Tibial nerve (tissue), 4 donors: ENCODE measurements around the gene GAL3ST2. TPM values are rescaled to one million over a fixed set of nuclear protein-coding genes. Genes with fewer than 3 reads are reported as not detected.

Source experiments
- DNase-seq, 2 donors: peaks; one replicate each; pipeline ENCODE4 v3.0.0-alpha.2; 2019; ENCODE audit warnings: low spot score in 2 of 2
- H3K27ac ChIP-seq, 4 donors: fragments of 200-600 bp; sonication (generic) in 3 of 4; one replicate each; pipeline ENCODE4 v1.5.1; 2017 to 2019; ENCODE audit warnings: mild to moderate bottlenecking in 1 of 4
- H3K27me3 ChIP-seq, 2 donors: fragments of 200-600 bp; sonication (generic) in 1 of 2; one replicate each; pipeline versions ENCODE4 v1.5.1 to v1.6.0; 2017 to 2019
- H3K36me3 ChIP-seq, 3 donors: fragments of 200-600 bp; sonication (generic); one replicate each; pipeline ENCODE4 v1.5.1; 2018 to 2019
- H3K4me1 ChIP-seq, 4 donors: fragments of 200-600 bp; sonication (generic) in 3 of 4; one replicate each; pipeline ENCODE4 v1.5.1; 2017 to 2019
- H3K4me3 ChIP-seq, 4 donors: fragments of 200-600 bp; sonication (generic) in 3 of 4; one replicate each; pipeline ENCODE4 v1.5.1; 2017 to 2019; ENCODE audit warnings: mild to moderate bottlenecking in 1 of 4, moderate library complexity in 1 of 4
- H3K9me3 ChIP-seq, 4 donors: fragments of 200-600 bp; sonication (generic) in 3 of 4; one replicate each; pipeline ENCODE4 v1.5.1; 2017 to 2019
- EP300 ChIP-seq, 2 donors: sonication (generic); formaldehyde crosslinking; IDR thresholded peaks; one replicate each; pipeline ENCODE4 v1.6.1; 2017; ENCODE audit warnings: antibody characterized with exemption in 2 of 2, mild to moderate bottlenecking in 1 of 2
- POLR2A ChIP-seq, 2 donors: fragments of 450-650 bp; IDR thresholded peaks; one replicate each; pipeline ENCODE4 v1.6.1; 2017; ENCODE audit warnings: antibody characterized with exemption in 2 of 2, mild to moderate bottlenecking in 2 of 2, moderate library complexity in 2 of 2
- WGBS, 2 donors: methylation state at CpG; one replicate each; pipeline ENCODE4 v1.1.5; 2018; 5-methylcytosine and 5-hydroxymethylcytosine counted together
- total RNA-seq, 4 donors: library from RNA; depleted of rRNA; stranded (reverse); fragments of >200 nt; gene quantifications; one replicate each; pipeline ENCODE4 v1.1.0, GENCODE V29; 2016
- TF ChIP-seq, protein P1 (sequence below), 5 experiments: fragments of 200-600 bp in 3 of 5; fragments of 450-650 bp in 2 of 5; sonication (generic) in 3 of 5; IDR thresholded peaks; one replicate each; pipeline ENCODE4 v1.5.1; 2016 to 2019; ENCODE audit warnings: antibody characterized with exemption in 5 of 5, mild to moderate bottlenecking in 3 of 5, moderate library complexity in 2 of 5

The GAL3ST2 gene
- 1 to 10 TPM in 1 of 4 donors, under 1 TPM in 2, not detected in 1; 0.21 to 3.9 (median 0.30) TPM for total RNA-seq

- peaks cover 0 to 7% (median 0%) of the 10 kb centered on the region in 4 donors for H3K9me3 ChIP-seq
- H3K4me3 ChIP-seq, result no peak within 1 kb of the TSS
- DNase-seq, result no peak
- TF ChIP-seq POLR2A (IDR thresholded peaks at IDR 0.05) (no peak), EP300 (IDR thresholded peaks at IDR 0.05) (no peak)
- TF ChIP-seq, protein P1, sequence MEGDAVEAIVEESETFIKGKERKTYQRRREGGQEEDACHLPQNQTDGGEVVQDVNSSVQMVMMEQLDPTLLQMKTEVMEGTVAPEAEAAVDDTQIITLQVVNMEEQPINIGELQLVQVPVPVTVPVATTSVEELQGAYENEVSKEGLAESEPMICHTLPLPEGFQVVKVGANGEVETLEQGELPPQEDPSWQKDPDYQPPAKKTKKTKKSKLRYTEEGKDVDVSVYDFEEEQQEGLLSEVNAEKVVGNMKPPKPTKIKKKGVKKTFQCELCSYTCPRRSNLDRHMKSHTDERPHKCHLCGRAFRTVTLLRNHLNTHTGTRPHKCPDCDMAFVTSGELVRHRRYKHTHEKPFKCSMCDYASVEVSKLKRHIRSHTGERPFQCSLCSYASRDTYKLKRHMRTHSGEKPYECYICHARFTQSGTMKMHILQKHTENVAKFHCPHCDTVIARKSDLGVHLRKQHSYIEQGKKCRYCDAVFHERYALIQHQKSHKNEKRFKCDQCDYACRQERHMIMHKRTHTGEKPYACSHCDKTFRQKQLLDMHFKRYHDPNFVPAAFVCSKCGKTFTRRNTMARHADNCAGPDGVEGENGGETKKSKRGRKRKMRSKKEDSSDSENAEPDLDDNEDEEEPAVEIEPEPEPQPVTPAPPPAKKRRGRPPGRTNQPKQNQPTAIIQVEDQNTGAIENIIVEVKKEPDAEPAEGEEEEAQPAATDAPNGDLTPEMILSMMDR (IDR thresholded peaks at IDR 0.05), result no peak
- peaks cover 0 to 6% (median 5%) of the 10 kb centered on the region in 4 donors for H3K4me1 ChIP-seq
- 75 to 78% methylated on average over 23 to 25 of the region's 27 CpGs for WGBS, 2 donors
- H3K36me3 ChIP-seq, result no peaks in the 10 kb centered on the region
- H3K27me3 ChIP-seq, result peaks cover 0 to 46% of the 10 kb centered on the region in 2 donors
- H3K27ac ChIP-seq, result no peak within 1 kb of the TSS
These were observed at the start of gene GAL3ST2 for GRCh38 chr2:241776336-241777169. TSS of gene GAL3ST2 (plus strand) at chr2:241776822. CDS start at chr2:241776956, 134 bp downstream.

DNA sequence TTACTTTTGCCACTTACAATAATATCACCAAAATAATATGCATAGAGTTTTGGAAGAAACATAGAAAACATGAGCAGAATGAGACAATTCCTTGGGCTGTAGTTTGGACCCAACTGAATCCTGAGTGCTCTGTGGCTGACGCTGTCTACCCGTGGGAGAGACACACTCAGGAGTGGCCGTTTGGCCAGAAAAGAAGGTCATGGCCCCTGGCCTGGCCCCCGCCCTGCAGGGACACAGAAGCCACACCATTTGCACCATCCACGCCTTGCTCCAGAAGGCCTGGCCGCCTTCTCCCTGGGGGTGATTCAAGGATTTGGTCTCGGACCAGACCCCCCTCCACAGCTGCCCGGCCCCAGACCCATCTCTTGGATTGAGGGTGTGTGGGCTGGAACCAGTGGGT is 48.6 kb upstream of the GAL3ST2 start:
- DNase-seq, result no peak
- peaks cover 0 to under 1% (median 0%) of the 10 kb centered on the region in 4 donors for H3K4me1 ChIP-seq
- H3K36me3 ChIP-seq, result peaks cover 2 to 46% (median 6%) of the 10 kb centered on the region in 3 donors
- peak overlapping the region in 3 of 4 donors; percentile 3 to 56 (median 9) for H3K27ac ChIP-seq
- TF ChIP-seq POLR2A (IDR thresholded peaks at IDR 0.05) (no peak), EP300 (IDR thresholded peaks at IDR 0.05) (no peak)
- TF ChIP-seq, protein P1 (IDR thresholded peaks at IDR 0.05), result no peak
- no peak overlapping the region for H3K4me3 ChIP-seq
- 65 to 72% methylated on average over 8 of the region's 8 CpGs for WGBS, 2 donors
- H3K27me3 ChIP-seq, result no peaks in the 10 kb centered on the region
- H3K9me3 ChIP-seq, result no peaks in the 10 kb centered on the region

DNA sequence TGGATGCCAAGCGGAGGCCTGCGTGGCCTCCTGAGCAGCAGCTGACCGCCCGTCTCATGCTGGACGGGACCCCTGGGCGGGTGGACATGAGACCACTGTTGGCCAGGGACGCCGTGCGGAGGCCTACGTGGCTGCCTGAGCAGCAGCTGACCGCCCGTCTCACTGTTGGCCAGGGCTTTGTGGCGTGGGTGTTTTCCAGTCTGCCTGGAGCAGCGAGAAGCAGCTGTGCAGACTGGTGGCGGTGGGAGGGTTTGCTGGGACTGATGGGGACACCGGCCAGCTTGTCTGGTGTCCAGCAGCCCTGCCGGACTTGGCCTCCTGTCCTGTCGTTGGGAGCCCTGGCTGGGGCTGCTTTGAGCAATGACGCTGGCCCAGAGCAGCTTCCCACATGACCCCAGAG is 48.0 kb upstream of the GAL3ST2 start:
- TF ChIP-seq POLR2A (IDR thresholded peaks at IDR 0.05) (no peak), EP300 (IDR thresholded peaks at IDR 0.05) (no peak)
- TF ChIP-seq, protein P1 (IDR thresholded peaks at IDR 0.05), result no peak
- DNase-seq, result no peak
- WGBS, 2 donors, result 59 to 82% methylated on average over 15 to 17 of the region's 19 CpGs
- Histone ChIP-seq H3K27ac (peak overlapping the region in 3 of 4 donors; percentile 3 to 56 (median 9)), H3K4me1 (peaks cover 0 to 6% (median 0%) of the 10 kb centered on the region in 4 donors), H3K9me3 (no peaks in the 10 kb centered on the region), H3K4me3 (no peak overlapping the region), H3K27me3 (no peaks in the 10 kb centered on the region), H3K36me3 (peaks cover 0 to 40% (median under 1%) of the 10 kb centered on the region in 3 donors)

DNA sequence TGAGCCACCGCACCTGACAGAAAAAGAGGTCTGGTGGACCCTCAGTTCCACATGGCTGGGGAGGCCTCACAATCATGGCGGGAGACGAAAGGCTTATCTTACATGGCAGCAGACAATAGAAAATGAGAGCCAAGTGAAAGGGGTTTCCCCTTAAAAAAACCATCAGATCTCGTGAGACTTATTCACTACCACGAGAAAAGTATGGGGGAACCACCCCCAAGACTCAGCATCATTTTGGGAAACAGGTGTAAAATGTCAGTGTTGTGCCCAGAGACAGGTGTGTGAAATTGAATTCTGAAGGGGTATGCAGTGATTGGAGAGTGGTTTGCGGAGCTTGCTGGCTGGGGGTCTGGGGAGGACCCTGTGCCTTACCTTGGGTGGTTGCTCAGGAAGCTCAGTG is 46.8 kb upstream of the GAL3ST2 start:
- no peak overlapping the region for H3K4me3 ChIP-seq
- no peak for DNase-seq
- TF ChIP-seq POLR2A (IDR thresholded peaks at IDR 0.05) (no peak), EP300 (IDR thresholded peaks at IDR 0.05) (no peak)
- TF ChIP-seq, protein P1 (IDR thresholded peaks at IDR 0.05), result no peak
- no peaks in the 10 kb centered on the region for H3K27me3 ChIP-seq
- peaks cover 0 to 28% (median 0%) of the 10 kb centered on the region in 3 donors for H3K36me3 ChIP-seq
- WGBS, 2 donors, result 90 to 94% methylated on average over 6 of the region's 6 CpGs
- H3K9me3 ChIP-seq, result no peaks in the 10 kb centered on the region
- H3K27ac ChIP-seq, result no peak overlapping the region
- H3K4me1 ChIP-seq, result peaks cover 0 to 12% (median 2%) of the 10 kb centered on the region in 4 donors
